Raji (cell line): ENCODE results near the gene TOX3.

ENCODE experiments used
- POLR2A ChIP-seq: IDR thresholded peaks from 2 replicates; pipeline ENCODE4 v1.6.1; 2011; ENCODE audit warnings: low read depth, low read length, control low read depth; ENCODE audit not compliant: insufficient read depth

Gene TOX3

DNA sequence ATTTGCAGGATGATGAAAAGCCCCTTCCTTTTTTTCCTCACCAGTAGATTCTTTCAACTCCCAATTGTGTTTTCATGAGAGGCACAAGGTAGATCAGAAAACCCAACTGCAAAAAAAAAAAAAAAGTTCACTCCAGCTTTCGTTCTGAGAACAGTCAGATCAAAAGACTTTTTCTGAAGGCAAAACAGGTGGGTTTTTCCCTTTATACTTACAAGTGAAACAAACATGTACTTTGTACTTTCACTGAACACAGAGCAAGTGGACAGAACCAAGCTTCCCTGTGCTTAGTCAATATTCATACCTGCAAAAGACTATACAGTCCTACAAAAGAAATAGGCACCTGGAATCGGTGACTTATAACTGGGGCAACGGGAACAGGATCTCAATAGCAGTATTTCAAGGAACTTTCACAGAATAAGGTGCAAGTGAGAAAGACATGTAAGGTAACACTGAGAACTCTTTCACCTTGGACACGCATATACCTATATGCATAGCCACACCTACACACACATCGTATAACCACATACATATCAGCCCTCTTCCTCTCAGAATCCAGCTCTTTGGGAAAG lies 54.1 kb downstream of the TOX3 start:
- TF ChIP-seq POLR2A = no peak

DNA sequence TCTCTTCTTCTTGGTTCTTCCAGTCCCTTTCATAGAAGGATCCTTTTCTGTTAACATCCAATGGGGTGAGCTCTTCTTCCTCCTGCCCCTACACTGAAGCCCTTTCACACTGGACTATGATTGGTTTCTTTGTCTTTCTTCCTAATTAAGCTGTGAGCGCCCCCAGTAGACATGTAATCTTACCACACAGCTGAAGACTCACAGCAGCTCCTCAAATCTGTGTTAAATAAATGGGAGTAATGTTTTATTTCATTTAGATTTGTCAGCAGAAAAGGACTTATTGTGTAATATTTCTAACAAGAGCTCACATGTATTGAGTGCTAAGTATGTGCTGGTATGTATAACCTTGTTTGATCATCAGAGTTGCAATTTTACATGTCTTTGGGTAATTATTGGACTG lies 55.7 kb downstream of the TOX3 start:
- no peak for TF ChIP-seq POLR2A

DNA sequence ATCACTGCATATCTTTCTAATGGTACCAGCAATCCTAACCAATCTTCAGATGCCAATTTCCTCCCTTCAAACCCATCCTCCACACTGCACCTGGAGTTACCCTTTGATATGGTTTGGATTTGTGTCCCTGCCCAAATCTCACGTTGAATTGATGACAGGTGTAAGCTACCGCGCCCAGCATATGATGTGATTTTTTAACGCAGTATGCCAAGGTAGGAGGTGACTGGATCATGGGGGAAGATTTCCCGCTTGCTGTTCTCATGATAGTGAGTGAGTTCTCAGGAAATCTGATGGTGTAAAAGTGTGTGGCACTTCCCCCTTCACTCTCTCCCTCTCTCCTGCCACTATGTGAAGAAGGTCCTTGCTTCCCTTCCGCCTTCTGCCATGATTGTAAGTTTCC lies 57.0 kb downstream of the TOX3 start:
- no peak for TF ChIP-seq POLR2A

DNA sequence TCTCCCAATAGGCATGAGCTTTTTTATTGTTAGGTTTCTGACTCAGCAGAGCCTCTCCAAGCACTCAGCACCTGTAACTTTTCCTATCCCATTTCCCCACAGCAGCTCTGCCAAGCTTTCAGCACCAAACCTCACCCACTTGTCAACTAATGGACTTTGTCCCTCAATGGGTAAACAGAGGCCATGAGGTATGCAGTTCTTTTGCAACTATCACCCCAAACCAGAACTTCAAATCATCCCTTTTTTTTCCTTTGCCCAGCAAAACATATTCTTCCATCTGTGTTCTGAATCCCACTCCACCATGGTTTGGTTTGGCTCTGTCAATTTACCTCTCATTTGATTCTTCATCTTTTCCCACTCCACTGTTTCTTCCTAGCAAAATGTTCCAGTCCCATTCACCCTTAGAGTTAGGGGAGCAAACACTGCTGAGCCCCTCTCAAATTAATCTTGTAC lies 58.1 kb downstream of the TOX3 start:
- no peak for TF ChIP-seq POLR2A

DNA sequence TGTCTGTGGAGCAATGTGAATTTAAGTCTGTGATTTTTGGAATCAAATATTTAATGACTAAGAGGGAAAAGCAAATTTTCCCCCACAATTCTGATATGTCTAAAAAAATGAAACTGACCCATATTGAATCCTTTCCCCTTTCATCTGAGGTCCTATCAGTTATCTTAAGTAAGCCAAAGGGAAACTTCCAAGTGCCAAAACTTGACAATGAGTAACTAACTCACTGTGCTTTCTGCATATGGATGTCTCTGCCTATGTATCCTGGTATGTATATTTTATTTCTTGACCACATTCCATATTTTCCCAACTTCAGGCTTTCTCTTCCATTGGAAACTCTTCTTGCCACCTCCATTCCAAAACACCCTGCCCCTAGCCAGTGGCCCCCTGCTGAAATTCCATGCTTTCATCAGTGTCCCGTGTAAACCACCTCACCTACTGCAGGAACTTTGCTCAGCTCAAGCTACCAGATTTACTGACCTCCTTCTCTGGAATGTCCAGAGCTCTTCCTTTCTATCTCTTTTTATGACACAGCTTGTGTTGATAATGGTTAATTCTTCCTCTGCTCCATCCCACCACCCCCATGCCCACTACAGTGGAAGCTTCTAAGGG lies 59.0 kb downstream of the TOX3 start:
- TF ChIP-seq POLR2A = no peak

DNA sequence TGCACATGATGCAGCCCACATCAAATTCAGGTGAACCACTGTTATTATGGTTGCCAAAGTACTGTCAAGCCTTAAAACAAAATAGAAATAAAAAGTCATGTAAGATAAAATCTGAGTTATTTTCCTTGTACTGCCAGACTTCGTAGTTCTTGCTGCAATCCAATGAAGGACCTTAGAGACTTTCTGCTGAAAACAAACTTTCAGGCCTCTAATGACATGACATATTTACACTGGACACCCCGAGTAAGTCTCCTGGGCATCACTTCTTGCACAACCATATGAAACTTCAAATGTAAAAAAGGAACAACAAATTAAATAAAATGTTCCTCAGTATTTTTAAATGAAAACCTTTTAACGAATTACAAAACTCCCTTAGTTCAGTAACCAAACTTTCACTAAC lies 66.7 kb downstream of the TOX3 start:
- TF ChIP-seq POLR2A = no peak

DNA sequence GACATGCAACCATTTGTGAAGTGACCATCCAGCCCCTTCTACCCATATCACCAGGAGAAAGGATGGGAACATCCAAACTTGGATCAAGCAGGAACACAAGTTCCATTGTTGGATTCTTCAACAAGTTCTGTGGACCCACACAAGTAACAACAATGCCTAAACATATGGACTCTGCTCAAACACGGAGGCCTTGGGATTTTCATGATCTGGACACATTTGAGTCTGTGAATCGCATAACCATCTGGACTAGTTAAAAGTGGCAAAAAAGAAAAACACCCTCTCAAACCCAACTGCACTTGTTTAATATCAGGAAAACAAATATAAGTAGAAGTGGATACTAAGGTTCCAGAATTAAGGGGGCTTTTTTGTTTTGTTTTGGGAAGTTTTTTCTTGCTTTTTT lies 70.8 kb downstream of the TOX3 start:
- no peak for TF ChIP-seq POLR2A

DNA sequence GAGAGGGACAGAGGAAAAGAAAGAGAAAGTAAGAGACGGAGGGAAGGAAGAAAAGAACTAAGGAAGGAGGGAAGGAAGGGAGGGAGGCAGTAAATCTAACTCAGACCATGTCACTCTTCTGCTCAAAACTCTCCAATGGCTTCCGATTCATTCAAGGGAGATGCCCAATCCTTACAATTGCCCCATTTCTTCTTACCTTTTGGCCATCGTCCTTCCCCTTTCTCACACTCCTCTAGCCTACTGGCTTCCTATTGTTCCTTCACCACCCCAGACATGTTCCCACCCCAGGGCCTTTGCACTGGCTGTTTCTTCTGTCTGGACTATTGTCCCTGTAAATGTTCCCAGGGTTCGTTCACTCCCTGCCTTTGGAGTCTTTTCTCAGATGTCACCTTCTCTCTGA lies 72.3 kb downstream of the TOX3 start:
- no peak for TF ChIP-seq POLR2A

DNA sequence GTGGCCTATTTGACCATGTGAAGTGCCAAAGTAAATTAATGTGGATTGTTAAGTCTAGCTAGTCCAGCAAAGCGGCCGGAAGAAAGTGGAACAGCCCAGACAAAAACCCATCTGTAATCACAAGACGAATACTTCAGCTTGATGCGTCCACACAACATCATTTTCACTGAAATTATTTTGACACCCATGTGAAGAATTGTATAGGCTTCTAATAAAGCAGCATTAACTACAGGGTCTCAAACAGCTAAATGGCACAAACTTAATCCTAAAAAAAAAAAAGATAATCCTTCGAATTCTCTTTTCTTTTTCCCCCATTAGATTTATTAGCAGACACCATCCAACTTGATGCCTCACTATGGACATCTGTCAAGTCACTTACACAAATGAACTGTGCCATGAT lies 73.8 kb downstream of the TOX3 start:
- no peak for TF ChIP-seq POLR2A

DNA sequence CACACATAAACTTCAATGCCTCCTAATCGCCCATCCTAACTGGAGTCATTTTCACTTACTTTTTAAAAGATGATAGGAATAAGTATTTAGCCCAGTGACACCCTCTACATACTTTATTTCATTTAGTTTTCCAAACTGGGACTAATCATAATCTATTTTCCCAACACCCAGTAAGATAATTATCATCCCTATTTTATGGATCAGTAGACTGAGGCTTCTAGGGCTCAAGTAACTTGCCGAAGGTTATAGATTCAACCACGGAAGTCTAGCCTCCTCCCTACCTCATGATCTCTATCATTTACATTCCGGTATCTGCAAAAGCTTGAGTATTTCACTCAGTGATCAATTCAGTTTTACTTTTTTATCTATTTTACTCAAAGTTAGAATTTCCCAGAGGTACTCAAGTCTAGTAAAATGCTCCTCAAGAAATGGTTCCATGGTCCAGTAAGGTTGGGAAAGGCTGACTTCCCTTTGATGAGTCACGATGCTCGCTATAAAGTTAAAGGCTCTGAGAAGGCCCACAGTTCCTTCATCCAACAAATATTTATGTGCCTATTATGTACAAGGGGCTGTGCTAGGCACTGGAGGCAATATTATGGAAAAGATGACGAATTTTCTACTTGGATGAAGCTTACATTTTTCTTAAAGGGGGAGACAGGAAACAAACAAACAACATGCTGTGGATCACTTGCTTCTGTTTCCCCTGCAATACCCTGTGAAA lies 75.1 kb downstream of the TOX3 start:
- TF ChIP-seq POLR2A = no peak

DNA sequence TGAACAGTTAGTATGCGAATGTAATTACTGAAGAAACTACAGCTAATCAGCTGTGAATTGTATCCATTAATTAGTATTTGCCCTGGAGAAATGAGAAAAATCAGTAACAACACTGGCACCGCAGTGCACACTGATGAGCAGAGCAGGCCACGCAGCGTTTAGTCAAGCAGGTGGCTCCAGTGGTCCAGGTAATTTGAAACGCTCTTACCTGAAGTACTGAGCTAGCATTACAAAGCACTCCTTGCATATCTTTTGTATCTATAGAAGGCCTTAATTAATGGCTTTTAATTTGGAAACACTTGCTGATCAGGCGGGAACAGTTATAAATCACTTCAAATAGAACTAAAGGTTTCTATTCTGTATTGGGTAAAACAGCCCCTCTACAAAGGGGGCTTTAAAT lies 76.4 kb downstream of the TOX3 start:
- TF ChIP-seq POLR2A = no peak

DNA sequence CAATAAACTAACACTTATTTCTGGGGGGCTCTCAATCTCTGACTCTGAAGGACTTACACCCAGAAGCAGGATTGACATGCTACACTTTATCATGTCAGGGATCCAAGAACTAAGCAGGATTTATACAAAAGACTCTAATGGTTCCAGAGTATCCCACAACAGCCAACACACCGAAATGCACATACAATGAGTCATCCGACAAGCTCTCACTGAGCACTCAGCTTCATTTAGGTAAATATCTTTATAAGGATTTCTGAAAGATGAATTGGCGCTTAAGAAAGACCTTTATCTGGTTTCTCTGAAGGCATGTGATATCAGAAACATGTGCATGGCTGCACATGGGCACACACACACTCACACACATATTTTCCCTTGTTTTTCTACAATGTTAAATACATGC lies 77.2 kb downstream of the TOX3 start:
- TF ChIP-seq POLR2A = no peak

DNA sequence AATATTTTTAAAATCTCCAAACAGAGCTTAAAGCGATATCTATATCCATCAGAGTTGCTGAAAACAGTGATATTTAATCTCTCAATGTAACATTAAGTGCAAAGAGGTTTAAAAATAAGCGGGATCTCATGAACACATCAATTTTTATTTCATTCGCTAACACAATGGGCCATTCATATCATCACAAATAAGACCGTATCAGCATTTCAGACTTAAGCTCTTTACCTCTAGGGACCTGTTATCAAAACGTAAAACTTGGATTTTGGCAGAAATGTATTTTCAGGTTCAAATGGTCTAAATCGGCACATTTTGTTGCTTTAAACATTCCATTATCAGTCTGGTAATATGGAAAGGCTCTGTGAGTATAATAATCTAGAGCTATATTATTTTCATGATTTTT lies 77.9 kb downstream of the TOX3 start:
- no peak for TF ChIP-seq POLR2A

DNA sequence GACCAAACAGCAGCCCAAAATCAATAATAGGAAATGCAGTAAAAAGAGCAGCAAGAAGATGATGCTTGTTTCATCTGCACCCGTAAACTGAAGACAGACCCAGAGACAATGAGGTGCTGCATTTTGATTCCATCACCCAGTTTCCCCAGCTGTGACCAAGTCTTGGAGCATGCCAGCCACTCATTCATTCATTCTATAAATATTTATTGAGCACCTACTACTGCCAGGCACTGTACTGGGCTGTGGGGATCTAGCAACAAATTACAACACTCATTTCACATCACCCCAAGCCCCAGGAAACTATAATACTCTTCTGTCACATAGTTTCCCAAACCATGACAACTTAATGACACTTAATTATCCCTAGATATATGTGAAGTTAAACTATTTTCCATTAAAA lies 79.2 kb downstream of the TOX3 start:
- no peak for TF ChIP-seq POLR2A

DNA sequence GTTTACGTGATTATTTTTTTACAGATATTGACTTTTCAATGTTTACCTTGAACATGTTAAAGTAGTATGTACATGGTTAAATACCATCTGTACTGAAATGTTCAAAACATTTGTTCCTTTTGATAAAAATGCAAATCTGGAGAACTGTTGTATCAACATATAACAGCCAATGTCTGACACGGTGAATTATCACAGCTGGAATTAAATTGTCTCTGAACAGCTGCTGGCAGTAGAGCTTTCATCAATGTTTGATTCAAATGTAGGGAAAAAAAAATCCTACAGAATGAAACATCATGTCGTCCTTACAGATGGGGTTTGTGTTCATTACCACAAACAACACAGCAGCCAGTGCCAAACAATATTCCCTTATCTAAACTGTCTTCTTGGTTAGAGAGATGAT lies 79.9 kb downstream of the TOX3 start:
- TF ChIP-seq POLR2A = no peak

DNA sequence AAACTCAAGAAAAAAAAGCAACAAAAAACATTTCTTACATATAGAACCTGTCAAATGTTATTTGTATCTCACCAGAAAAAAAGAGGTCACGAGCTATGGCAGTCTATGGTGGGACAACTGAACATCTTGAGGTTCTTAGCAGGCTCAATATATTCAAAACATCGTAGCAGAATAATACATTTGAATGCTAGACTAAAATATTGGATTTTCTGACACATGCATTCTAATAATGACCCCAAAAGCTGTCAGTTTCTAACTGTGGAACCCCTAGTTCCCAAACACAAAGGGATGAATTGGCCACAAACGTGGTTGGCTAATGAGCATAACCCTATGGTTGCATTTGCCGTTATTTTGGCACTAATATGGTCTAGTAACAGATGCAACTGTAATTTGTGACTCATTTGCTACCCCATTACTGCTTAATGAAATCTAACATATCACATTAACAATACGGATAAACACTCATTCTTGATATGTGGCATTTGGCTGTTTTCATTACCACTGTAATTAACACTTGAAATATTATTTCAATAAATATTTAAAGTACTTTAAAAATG lies 81.2 kb downstream of the TOX3 start:
- TF ChIP-seq POLR2A = no peak

DNA sequence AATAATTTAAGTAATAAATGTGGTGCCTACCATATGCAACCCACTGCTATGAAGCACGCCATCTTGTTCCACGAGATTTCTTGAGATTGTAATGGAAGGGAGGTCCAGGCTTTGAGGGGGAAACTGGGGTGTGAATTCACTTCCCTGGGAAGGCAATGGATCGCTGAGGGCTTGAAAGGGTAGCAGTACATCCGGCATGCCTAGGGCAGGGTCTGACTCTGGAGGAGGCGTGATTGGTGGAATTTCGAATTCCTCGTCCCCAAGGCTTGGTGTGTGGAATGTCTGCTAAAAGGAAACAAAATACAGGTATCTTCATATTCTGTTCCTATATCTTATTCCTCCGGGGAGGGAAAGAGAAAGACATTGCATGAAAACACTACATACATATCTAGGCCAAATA lies 83.0 kb downstream of the TOX3 start:
- no peak for TF ChIP-seq POLR2A

DNA sequence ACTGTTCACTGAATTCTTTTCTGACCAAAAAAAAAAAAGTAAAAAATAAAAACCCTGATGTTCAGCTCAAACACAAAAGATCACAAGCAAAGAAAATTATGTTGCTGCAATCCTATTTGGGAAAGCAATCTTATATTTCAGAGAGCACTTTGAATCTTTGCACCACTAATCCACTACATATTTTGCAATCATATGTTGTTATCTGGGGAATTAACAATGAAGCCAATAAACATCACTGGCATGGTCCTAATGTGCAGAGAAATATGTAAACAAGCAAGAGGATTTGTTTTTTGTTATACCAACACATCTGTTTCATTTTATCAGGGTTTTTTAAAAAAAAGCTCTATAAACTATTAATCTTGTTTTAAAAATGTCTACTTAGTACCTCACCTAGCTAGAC lies 84.1 kb downstream of the TOX3 start:
- no peak for TF ChIP-seq POLR2A
